HG02970 (cell line): ENCODE measurements around the gene TATDN2.

Experiments
- ATAC-seq: cut with Tn5 transposase; IDR thresholded peaks from one replicate; pipeline ENCODE4 v1.9.1; 2021; ENCODE audit warnings: mild to moderate bottlenecking, moderate library complexity, moderate number of reproducible peaks; ENCODE audit not compliant: unreplicated experiment, low FRiP score

The TATDN2 gene

GRCh38 chr3:10248184-10248983 lies at the start of gene TATDN2:
Gene TATDN2 (plus strand): TSS chr3:10248459. CDS start chr3:10249201, 742 bp downstream.
- peak; percentile 95 for ATAC-seq

GRCh38 chr3:10198761-10199649 lies 49.3 kb upstream of the TATDN2 start:
- ATAC-seq: peak; percentile 69

GRCh38 chr3:10204921-10205320 lies 43.3 kb upstream of the TATDN2 start:
- no peak for ATAC-seq

GRCh38 chr3:10205451-10206165 lies 42.7 kb upstream of the TATDN2 start:
- no peak for ATAC-seq

GRCh38 chr3:10206166-10206511 lies 42.1 kb upstream of the TATDN2 start:
- no peak for ATAC-seq

GRCh38 chr3:10213156-10213792 lies 35.0 kb upstream of the TATDN2 start:
- no peak for ATAC-seq

- no peak for ATAC-seq
Measured at GRCh38 chr3:10215578-10216368, 32.5 kb upstream of the TATDN2 start.

- no peak for ATAC-seq
Measured at GRCh38 chr3:10217359-10217758, 30.9 kb upstream of the TATDN2 start.

GRCh38 chr3:10219737-10220136 lies 28.5 kb upstream of the TATDN2 start:
- ATAC-seq: no peak

- ATAC-seq: no peak
Measured at GRCh38 chr3:10223676-10224639, 24.3 kb upstream of the TATDN2 start.

- no peak for ATAC-seq
Measured at GRCh38 chr3:10224794-10225665, 23.2 kb upstream of the TATDN2 start.

GRCh38 chr3:10226293-10226692 lies 22.0 kb upstream of the TATDN2 start:
- no peak for ATAC-seq

- no peak for ATAC-seq
Measured at GRCh38 chr3:10228248-10228950, 19.9 kb upstream of the TATDN2 start.

GRCh38 chr3:10229576-10229975 lies 18.7 kb upstream of the TATDN2 start:
- ATAC-seq: no peak

GRCh38 chr3:10232137-10232536 lies 16.1 kb upstream of the TATDN2 start:
- no peak for ATAC-seq

GRCh38 chr3:10233988-10234387 lies 14.3 kb upstream of the TATDN2 start:
- no peak for ATAC-seq
